ENCODE measurements around the gene MVB12B.

The MVB12B gene

DNA sequence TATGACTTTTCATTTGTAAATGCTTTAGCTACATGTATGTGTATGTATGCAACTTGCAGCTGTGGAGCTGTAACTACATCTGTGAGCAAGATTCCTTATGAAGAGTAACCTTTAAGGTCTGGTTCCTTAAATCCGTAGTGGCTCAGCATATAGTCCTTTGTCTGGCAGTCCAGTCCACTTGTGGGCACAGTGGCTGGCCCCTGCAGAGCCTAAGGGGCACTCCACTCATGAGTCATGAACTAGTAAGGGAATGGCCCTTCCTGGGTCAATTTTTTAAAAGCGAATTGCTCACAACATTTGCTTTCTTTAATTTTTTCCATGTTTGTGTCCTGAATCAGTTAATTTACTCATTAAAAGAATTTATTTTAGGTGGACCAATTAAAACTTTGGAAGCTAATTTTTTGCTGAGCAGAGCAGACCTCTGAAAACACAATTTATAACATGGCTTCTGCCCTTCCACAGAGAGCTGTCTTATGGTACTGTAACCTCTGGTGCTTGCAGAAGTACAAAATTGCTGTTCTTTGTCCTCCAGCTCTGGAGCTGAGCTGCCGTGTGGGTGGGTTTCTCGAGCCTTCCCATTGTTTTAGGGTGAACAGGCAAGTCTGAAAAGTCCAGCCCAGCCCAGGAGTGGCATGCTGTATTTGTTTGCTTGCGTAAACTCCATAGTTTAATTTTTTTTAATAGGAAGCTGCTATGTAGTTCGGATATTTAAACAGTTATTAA lies 110.1 kb downstream of the MVB12B start:
- no peak overlapping the region for H3K27ac Mint-ChIP-seq
- no peaks in the 10 kb centered on the region for H3K27me3 Mint-ChIP-seq
- peaks cover 5% of the 10 kb centered on the region for H3K36me3 Mint-ChIP-seq
- peaks cover 25% of the 10 kb centered on the region for H3K4me1 Mint-ChIP-seq (ENCODE audit: low read depth)
- H3K4me3 Mint-ChIP-seq, result no peak overlapping the region
- H3K9me3 Mint-ChIP-seq (ENCODE audit: low read depth), result no peaks in the 10 kb centered on the region

DNA sequence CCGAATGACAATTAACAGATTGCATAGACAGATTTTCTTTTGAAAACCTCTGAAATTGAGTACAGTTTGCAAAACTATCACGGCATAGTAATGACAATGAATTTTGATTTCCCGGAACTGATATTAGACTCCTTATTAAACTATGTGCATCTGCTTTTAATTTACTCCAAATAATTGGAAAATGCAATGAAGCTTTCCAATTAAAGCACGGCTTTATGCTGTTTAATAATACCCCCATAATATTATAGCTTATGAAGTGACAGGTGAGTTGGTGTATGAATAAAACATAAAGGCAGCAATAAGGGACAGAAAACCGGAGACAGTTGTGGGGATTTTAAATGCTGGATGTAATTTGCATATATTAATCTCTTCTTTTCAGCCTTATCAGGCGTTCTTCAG lies 110.6 kb downstream of the MVB12B start:
- no peak overlapping the region for H3K27ac Mint-ChIP-seq
- H3K27me3 Mint-ChIP-seq, result no peaks in the 10 kb centered on the region
- no peaks in the 10 kb centered on the region for H3K9me3 Mint-ChIP-seq (ENCODE audit: low read depth)
- no peak overlapping the region for H3K4me3 Mint-ChIP-seq
- peaks cover 26% of the 10 kb centered on the region for H3K4me1 Mint-ChIP-seq (ENCODE audit: low read depth)
- peaks cover 8% of the 10 kb centered on the region for H3K36me3 Mint-ChIP-seq

DNA sequence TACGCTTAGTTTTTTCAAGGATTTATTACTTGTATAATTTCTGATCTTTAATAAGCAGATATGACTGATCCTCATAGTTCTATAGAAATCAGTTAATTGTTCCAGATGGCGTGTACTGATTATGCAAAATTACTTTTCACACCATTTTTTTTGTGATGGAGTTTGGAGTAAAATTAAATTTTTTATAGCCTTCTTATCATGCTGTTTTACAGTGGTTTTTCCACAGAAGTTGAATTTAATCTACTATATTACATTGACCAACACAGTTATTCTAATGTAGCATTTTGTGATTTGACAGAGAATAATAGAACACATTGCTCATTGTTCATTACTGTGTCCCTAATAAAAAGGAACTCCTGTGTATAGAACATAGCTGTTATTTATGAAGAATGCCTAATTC lies 111.1 kb downstream of the MVB12B start:
- H3K27me3 Mint-ChIP-seq, result no peaks in the 10 kb centered on the region
- H3K36me3 Mint-ChIP-seq, result peaks cover 8% of the 10 kb centered on the region
- no peak overlapping the region for H3K4me3 Mint-ChIP-seq
- no peak overlapping the region for H3K27ac Mint-ChIP-seq
- no peaks in the 10 kb centered on the region for H3K9me3 Mint-ChIP-seq (ENCODE audit: low read depth)
- H3K4me1 Mint-ChIP-seq (ENCODE audit: low read depth), result peaks cover 28% of the 10 kb centered on the region

DNA sequence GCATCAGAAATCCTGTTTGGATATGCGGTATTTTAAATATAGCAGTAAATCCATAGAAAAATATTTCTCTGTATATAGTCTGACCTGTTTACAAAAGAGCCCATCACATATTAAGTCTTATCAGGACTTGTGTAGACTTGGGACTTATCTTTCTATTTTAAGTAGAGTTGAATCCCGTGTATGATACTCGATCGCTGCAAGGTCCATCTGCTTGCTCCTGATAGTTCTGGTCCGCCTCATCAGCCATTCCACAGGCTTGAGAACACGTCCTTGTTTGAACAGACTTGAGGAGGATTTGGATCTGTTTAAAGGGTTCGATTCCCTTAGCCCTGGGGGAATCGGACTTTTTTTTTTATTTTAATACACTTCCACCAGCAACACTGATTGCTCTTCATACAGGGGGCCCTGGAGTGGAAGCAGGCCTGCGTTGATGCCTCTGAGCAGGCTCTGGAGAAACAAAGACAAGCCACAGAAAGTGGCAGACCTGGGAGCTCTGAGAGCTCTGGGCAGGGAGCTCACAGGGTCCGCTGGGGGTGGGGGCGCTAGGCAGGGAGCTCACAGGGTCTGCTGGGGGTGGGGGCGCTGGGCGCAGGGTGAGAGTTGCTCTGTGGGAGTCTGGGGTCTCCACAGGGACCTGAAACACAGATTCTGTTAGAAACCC lies 112.2 kb downstream of the MVB12B start:
- Mint-ChIP-seq H3K9me3 (ENCODE audit: low read depth) (no peaks in the 10 kb centered on the region), H3K27ac (no peak overlapping the region), H3K36me3 (peaks cover 8% of the 10 kb centered on the region)

DNA sequence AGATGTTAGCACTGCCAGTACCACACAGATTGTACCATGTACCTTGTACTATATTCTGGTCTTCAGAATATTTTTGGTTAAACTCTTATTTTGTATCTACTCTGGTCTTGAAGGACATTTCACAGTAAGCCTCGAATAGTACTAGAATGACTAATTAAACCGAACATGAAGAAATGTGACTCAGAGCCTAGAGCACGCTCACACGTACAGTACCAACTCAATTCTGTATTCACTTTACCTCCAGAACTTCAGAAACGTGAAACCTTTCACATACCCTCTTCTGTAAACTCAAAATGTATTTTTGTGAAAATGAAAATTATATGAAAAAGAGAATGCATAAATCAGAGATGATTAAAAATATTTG lies 112.8 kb downstream of the MVB12B start:
- Mint-ChIP-seq H3K4me1 (ENCODE audit: low read depth) (peaks cover 41% of the 10 kb centered on the region), H3K27ac (no peak overlapping the region)

More for the DNA sequence above, 112.2 kb downstream of the MVB12B start:
- Mint-ChIP-seq H3K4me1 (ENCODE audit: low read depth) (peaks cover 36% of the 10 kb centered on the region), H3K27me3 (no peaks in the 10 kb centered on the region), H3K4me3 (no peak overlapping the region)

DNA sequence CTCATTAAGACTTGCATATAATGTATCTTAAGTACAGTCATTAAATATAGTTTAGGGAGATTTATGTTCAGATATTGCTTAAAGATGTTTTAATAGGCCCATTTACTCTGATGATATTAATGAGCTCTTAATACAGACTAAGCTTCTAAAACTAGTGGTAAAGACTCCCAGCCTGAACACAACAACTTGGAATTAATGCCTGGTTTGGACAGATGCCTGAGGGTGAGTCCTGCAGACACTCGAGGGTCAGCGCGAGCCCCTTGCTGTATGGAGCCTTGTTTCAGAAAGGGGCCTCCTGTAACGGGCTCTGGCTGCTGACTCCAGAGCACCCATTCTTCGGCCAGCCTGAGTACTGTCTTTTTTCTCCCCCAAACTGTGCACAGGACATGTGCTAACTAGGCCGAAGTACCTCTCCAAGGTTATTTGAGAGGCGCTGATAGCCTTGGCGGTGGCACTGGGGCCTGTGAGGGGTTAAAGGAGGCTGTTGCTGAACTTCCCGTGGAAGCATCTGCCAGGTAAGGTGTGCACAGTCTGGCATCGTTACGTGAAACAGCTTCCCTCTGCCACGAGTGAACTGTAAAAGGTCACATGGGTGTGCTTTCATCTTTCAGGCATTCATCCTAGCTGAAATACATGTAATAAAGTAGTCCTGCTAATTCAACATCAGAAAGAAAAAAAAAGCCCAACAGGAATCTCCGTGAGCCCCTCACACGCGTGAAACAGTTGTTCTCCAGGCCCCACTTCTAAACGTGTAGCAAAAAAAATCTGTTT lies 113.4 kb downstream of the MVB12B start:
- no peaks in the 10 kb centered on the region for H3K9me3 Mint-ChIP-seq (ENCODE audit: low read depth)
- no peaks in the 10 kb centered on the region for H3K27me3 Mint-ChIP-seq
- H3K4me1 Mint-ChIP-seq (ENCODE audit: low read depth), result peaks cover 45% of the 10 kb centered on the region
- peaks cover 5% of the 10 kb centered on the region for H3K36me3 Mint-ChIP-seq
- H3K27ac Mint-ChIP-seq, result no peak overlapping the region
- H3K4me3 Mint-ChIP-seq, result no peak overlapping the region

More for the DNA sequence above, 112.8 kb downstream of the MVB12B start:
- H3K27me3 Mint-ChIP-seq, result no peaks in the 10 kb centered on the region
- peaks cover 5% of the 10 kb centered on the region for H3K36me3 Mint-ChIP-seq
- H3K9me3 Mint-ChIP-seq (ENCODE audit: low read depth), result no peaks in the 10 kb centered on the region
- H3K4me3 Mint-ChIP-seq, result no peak overlapping the region

DNA sequence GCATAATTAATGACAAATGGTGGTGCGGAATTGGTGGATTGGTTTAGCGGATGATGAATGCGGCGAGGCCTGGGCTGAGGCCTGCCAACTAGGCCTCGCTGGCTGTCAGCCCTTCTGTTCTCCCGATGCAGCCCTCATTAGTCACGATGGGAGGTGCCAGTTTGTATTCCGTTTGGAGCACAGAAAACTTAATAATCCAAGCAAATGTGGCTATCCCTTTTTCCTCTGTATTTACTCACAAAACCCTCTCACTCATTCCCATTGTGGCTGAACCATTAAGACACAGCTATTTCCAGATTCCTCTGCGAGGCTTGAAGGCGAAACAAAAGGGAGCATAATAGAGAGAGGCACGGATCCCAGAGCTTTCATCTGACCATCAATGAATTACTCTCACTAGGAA lies 114.3 kb downstream of the MVB12B start:
- peaks cover 47% of the 10 kb centered on the region for H3K4me1 Mint-ChIP-seq (ENCODE audit: low read depth)
- peaks cover 3% of the 10 kb centered on the region for H3K36me3 Mint-ChIP-seq
- no peaks in the 10 kb centered on the region for H3K27me3 Mint-ChIP-seq
- H3K9me3 Mint-ChIP-seq (ENCODE audit: low read depth), result no peaks in the 10 kb centered on the region
- no peak overlapping the region for H3K4me3 Mint-ChIP-seq
- H3K27ac Mint-ChIP-seq, result no peak overlapping the region

DNA sequence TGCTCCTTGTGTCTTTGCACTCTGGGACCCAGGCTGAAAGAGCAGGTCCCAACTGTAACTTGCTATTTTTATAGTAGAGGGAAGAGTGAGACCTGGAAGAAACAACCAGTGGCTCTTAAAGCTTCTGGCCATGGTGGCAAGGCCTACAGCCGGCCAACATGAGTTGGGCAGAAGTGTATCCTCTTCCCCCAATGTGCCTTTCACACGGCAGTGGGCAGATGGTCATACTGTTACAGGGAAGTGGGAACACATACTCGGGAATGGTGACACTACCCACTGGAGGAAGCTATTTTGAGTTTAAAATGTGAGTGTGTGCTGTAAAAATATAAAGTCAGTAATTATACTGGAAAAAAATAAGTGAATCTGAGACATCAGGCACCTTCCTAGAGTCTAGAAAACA lies 116.0 kb downstream of the MVB12B start:
- Mint-ChIP-seq H3K4me1 (ENCODE audit: low read depth) (peaks cover 47% of the 10 kb centered on the region), H3K36me3 (peaks cover 3% of the 10 kb centered on the region), H3K9me3 (ENCODE audit: low read depth) (no peaks in the 10 kb centered on the region), H3K4me3 (no peak overlapping the region), H3K27me3 (no peaks in the 10 kb centered on the region), H3K27ac (no peak overlapping the region)

DNA sequence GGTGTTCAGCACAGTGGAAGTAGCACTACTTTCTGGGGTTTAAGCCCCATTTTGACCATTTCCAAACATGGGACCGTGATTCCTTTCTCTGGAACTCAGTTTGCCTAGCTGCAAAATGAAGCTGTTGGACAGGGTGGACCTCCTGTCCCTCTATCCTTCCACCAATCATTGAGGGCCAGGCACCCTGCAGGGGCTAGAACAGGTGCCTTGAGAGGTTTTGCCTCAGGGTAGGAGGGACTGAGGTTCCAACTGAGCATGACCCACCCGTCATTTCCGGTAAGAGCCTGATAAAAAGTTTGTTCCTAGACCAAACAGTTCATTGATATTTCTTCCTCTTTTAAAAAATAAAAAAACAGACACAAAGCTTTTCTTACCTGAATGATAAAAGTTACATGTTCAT lies 116.5 kb downstream of the MVB12B start:
- H3K4me1 Mint-ChIP-seq (ENCODE audit: low read depth), result peaks cover 47% of the 10 kb centered on the region
- H3K36me3 Mint-ChIP-seq, result peaks cover 3% of the 10 kb centered on the region
- no peaks in the 10 kb centered on the region for H3K9me3 Mint-ChIP-seq (ENCODE audit: low read depth)
- no peak overlapping the region for H3K4me3 Mint-ChIP-seq
- H3K27me3 Mint-ChIP-seq, result no peaks in the 10 kb centered on the region
- no peak overlapping the region for H3K27ac Mint-ChIP-seq

DNA sequence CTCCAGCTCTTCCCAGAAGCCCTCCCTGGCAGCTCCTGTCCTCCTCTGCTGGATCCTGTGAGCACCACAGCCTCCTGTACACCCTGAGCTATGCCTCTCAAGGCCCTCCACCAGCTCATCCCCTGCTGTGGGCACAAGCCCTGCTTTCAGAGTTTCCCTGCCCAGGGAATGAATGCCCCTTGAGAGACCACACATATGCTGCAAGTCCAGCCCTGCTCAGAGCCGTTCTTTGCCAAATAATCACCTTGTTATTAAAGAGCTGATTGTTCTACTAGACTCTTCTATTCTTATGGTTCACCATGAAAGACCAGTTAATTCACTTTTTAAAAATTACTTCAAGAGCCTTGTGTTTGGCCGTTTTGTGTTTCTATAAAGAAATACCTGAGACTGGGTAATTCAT lies 121.5 kb downstream of the MVB12B start:
- H3K4me3 Mint-ChIP-seq, result no peak overlapping the region
- H3K9me3 Mint-ChIP-seq (ENCODE audit: low read depth), result no peaks in the 10 kb centered on the region
- no peak overlapping the region for H3K27ac Mint-ChIP-seq

DNA sequence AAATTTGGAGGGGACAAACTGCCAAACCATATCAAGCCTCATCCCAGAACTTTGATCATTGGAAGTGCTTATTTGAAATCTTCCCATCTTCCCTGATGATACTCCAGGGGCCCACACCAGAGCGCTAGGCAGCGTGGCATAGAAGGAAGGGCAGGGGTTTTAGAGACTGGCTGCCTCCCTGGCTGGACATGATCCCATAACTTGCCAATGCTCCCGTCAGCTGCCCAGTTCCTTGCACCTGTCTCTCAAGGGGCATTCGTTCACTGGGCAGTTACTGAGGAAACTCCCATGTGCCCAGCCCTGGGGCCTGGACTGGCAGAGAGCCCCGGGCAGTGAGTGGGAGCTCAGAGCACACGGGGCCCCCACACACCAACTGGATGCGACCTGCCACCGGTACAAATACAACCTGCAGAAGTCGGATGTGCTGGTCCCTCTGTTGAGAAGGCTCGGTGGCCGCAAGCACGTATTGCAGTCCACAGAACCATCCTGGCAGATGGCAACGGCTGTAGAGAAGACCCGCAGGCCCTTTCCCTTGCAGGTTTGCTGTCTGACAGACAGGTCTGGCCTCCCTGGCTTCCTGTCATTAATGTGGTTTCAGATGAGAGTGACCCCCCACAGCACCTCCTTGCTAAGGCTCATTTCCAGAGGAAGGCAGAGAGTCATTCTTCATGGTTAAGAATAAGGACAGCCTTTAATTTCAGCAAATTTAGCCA lies 122.4 kb downstream of the MVB12B start:
- H3K9me3 Mint-ChIP-seq (ENCODE audit: low read depth), result no peaks in the 10 kb centered on the region
- H3K36me3 Mint-ChIP-seq, result no peaks in the 10 kb centered on the region
- H3K4me1 Mint-ChIP-seq (ENCODE audit: low read depth), result peaks cover 21% of the 10 kb centered on the region
- H3K27ac Mint-ChIP-seq, result no peak overlapping the region
- no peak overlapping the region for H3K4me3 Mint-ChIP-seq
- no peaks in the 10 kb centered on the region for H3K27me3 Mint-ChIP-seq

More for the DNA sequence above, 121.5 kb downstream of the MVB12B start:
- H3K36me3 Mint-ChIP-seq, result no peaks in the 10 kb centered on the region
- peaks cover 26% of the 10 kb centered on the region for H3K4me1 Mint-ChIP-seq (ENCODE audit: low read depth)
- no peaks in the 10 kb centered on the region for H3K27me3 Mint-ChIP-seq

DNA sequence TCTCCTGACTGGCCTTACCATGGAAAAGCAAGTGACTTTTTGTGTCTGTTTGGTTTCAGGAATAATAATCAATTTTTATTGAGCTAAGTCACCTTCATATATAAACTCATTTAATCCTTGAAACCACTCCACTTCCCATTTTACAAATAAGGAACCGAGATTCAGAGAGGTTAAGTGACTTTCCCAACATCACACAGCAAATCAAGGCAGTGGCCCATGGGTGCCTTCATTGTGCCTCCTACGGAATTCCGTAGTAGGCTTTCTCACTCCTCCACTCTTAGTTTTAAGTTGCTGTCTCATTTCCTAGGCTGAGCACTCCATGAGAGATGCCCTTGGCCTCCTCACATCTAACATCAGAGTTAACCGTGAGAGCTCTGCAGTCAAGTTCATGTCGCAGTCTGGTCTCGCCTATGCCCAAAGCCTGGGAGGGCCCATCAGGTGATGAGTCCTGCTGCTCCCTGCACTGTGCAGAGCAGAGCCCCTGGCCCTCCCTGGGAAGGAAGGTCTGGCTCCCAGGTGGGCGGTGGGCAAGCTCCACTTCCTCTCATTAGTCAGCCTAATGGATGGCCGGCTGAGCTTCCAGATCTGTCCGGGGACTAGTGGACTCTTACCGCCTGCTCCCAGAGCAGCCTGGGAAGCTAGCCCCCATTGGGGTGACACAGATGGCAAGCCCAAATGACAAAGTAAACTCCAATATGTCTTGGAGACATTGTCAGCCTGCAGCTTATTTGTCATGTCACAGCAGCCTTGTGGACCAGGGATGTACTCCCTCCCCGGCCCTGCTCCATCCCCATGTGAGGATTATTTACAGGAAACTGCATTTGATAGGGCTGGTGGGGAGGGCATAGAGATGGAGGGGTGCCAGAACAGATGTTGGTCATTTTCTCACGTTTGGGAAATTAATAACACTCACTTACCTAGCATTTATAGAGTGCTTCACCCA lies 123.4 kb downstream of the MVB12B start:
- Mint-ChIP-seq H3K4me1 (ENCODE audit: low read depth) (peaks cover 14% of the 10 kb centered on the region), H3K36me3 (no peaks in the 10 kb centered on the region), H3K27ac (no peak overlapping the region), H3K9me3 (ENCODE audit: low read depth) (no peaks in the 10 kb centered on the region), H3K4me3 (no peak overlapping the region), H3K27me3 (no peaks in the 10 kb centered on the region)

DNA sequence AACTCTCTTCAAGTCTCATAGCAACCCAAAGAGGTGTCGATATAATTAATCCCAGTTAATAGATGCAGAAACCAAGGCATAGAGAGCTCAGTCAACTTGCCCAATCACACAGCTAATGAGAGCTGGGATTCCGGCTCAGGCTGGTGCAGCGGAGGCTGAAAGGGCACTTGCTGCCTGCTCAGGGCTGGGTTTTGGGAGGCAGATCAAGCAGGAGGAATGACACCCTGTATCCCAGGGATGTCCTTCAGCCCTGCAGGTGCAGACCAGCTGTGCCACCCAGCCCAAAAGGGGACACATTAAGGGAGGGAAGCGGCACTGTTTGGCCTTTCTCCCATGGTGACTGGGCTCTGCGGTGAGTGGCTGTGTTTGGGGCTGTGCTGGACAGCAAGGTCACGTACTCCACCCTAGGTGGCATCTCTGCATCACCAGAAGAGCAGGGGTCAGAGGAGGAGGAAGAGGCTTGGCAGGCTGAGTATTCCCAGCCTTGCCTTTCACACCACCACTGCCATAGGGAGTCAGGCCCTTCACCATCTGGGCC lies 124.1 kb downstream of the MVB12B start:
- H3K27me3 Mint-ChIP-seq, result no peaks in the 10 kb centered on the region
- H3K4me3 Mint-ChIP-seq, result no peak overlapping the region
- peaks cover 13% of the 10 kb centered on the region for H3K4me1 Mint-ChIP-seq (ENCODE audit: low read depth)
- no peaks in the 10 kb centered on the region for H3K36me3 Mint-ChIP-seq
- no peaks in the 10 kb centered on the region for H3K9me3 Mint-ChIP-seq (ENCODE audit: low read depth)
- H3K27ac Mint-ChIP-seq, result no peak overlapping the region

Data from activated naive CD8-positive, alpha-beta T cell (primary cell).